GM19467 (cell line): ENCODE data around the gene CTBP1.

Experiments
- ATAC-seq: cut with Tn5 transposase; IDR thresholded peaks from one replicate; pipeline ENCODE4 v1.9.1; 2021; ENCODE audit warnings: mild to moderate bottlenecking, moderate library complexity; ENCODE audit not compliant: unreplicated experiment

The CTBP1 gene

DNA sequence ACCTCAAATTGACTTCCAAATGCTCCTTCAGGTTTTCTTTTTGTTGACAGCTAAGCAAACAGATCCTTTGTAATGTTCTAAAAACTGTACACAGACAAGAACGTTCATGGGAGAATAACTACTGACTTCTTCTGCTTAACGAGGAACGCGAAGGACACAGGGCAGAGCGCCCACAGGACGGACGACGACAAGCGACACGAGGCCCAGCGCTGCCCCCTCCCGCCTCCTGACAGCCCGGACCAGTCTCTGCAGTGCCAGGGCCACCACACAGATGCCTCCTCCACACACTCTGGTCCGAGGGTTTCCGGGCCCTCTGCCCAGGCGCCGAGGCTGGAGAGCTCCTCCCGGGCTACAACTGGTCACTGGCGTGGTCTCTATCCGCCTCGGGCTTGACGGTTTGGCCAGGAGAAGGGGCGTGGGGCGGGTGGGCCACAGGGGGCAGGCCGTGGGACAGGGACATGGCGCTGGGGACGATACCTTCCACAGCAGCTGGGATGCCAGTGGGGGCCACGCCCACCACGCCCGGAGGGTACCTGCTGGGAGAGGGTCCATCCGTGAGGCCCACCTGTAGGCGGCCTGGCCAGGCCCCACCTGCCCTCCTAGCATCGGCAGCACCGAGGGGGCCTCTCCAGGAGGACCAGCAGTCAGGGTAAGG, 36.9 kb downstream of the CTBP1 start:
- ATAC-seq: no peak

DNA sequence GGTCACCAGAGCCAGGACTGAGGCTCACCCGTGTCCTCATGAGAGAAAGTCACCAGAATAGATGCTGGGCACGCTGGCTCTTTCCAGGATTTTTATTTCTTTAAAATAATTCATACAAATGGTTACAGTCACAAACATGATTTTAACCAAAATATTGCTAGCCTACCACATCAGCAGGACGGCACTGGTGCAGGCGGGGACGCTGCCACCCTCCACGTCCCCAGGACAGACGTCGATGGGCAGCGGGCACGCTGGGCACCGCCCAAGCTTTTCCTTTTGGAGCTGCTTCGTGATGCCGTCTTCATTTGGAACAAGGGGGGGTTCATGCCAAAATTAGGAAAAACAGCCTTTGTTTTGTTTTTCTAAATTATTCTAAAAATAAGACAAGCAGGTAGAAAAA, 37.6 kb downstream of the CTBP1 start:
- ATAC-seq: no peak

DNA sequence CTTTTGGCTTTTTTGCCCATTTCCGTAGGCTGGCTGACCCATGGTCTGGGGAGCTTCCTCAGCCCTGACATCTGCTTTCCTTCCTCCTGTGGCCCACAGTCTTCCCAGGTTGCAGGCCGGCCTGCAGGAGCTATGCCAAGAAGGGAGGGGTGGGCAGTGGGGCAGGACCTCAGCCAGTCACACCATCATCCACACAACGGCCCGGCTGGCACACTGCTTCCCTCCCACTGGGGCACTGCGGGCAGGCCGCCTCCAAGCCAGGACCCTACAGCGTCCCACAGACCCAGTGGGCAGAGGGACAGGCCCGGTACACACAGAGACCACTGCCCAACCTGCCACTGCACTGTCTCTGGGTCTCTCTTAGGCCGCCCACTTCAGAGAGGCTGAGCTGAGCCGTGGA, 38.0 kb downstream of the CTBP1 start:
- no peak for ATAC-seq

DNA sequence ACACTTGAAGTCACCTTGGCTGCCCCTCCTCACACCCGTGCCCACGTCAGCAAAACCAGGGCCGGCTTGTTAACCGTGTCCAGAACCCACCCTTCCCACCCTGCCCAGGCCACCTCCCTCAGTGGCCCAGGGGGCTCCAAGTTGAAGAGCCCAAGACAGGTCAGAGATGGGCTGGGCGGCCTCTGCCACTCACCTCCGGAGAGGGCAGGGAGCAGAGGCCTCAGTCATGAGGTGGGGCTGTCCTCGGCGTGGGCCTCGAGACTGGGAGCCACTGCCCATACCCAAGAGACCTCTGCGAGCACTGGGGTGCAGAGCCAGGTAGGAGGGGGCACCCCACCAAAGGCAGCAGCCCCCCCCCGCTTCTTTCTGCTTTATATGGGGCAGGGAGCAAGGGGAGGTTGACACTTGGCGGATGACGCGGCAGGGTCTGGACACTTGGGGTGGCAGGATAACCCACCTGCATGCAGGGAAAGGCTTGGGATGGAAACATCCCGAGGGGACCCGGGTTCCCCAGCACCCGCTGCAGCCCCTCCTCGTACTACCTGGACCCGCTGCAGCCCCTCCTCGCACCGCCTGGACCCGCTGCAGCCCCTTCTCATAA, 38.6 kb downstream of the CTBP1 start:
- ATAC-seq: no peak

DNA sequence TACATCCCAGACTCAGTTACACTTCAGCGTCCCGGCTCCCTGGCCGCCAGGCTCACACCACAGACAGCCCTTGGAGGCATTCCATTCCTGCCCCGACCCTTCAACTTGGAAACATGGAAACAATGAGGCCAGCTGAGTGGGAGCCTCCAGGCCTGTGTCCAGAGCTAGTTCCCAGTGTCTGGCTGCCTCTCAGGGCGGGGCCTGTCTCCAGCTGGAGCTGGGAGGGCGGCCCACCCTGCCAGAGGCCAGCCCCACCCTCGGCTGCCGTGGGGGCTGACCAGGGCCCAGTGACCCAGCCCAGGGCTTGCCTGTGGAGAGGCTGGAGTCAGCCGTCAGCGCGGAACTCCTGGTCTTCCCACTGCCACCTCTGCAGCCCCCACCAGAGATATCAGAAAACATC, 39.1 kb downstream of the CTBP1 start:
- ATAC-seq: no peak

DNA sequence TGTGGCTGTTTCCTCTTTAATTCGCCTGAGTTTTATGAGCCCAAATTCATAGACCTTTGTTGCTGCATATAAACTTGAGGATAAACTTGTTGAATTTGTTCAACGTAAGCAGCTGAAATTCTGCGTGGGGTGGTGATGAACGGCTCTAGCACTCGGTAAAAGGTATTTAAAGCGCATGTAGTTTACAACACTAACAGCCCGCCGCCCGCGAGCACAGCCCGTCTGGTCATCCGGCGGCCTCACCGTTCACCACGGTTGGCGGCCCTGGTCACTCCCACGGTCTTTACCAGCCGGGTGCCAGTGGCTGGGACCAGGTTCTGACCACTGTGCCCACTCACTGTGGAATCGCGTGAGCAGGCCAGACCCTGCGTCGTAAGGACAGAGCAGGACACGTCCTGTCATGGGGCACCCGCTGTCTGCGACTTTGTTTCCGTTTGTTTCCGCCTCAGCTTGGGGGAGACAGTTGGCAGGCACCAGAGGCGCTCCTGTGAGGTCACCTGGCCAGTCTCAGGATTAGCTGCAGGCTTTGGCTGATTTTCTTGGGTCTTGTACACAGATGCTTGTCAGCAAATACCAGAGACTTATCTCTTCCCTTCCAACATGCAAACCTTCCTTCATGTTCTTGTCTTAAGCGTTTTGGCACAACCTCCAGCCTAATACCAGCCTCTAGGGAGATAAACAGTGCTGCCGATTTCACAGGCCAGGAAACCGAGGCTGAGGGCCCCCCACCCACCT, 39.8 kb downstream of the CTBP1 start:
- ATAC-seq: no peak

DNA sequence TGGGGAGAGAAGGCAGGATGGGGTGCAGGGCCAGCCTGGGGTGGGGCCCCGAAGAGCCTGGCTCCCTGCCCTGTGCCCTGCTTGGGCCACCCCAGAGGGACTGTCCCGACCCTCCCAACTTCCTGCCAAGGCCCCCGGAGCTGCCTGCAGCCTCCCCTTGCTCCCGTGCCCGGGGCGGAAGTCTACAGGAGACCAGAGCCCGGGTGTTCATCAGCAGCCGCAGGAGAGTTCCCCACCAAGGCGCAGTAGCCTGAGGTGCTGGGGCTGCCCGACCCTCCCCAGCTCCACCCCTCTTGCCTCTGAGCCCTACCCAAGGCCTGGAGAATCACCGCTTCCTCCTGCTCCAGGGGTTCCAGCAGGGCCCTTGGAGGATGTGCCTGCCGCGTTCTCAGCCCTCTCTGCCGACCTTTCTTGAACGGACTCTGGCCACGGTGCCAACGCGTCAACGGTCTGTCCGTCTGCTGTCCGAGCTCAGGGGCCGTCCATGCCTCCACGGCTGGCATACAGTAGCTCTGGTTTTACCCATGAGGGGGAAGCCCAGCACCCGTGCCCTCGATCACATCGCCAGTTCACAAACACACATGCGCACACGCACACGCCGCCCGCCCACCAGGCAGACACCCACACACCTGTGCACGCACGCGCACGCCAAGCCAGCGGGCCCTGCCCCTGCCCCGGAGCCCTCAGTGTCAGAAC, 40.5 kb downstream of the CTBP1 start:
- ATAC-seq: no peak

DNA sequence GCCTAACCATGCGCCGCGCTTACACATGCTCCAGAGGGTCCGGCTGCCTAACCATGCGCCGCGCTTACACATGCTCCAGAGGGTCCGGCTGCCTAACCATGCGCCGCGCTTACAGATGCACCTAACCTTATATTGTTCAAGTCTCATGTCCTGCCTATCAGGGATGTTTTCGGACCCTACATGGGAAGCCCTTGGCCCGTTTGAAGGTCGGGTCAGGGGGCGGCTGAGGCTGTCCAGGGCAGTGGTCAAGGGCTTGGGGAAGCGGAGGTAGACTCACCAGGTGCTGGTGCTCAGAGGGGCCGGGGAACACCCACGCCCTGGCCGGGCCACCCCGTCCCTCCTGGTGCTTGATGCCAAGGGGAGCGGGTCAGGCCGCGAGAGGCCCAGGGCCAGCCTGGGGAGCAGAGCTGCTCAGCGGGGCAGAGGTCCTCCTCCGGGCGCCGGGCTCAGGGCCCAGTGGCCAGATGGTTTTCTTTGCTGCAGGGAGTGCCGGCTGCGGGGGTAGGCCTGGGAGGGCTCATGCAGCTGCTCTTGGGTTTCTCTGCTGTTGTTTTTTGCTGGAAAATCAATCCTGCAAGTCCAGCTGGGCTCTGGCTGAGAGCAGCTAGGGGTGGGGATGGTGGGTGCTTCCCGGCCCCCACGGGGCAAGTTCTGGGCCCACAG, 41.2 kb downstream of the CTBP1 start:
- ATAC-seq: no peak

DNA sequence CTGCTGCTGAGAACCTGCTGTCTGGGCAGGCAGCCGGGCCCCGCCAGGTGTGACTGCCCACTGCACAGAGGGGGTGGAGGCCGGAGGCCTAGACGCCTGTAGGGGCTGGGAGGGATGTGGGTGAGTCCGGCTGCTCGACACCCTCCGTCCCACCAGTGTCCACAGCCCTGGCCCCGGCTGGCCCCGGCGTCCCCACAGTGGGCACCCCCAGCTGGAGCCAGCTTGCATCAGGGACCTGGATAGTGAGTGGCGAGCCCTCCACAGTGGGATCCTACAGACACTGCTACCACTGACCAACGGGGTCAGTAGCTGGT, 41.8 kb downstream of the CTBP1 start:
- ATAC-seq: no peak

DNA sequence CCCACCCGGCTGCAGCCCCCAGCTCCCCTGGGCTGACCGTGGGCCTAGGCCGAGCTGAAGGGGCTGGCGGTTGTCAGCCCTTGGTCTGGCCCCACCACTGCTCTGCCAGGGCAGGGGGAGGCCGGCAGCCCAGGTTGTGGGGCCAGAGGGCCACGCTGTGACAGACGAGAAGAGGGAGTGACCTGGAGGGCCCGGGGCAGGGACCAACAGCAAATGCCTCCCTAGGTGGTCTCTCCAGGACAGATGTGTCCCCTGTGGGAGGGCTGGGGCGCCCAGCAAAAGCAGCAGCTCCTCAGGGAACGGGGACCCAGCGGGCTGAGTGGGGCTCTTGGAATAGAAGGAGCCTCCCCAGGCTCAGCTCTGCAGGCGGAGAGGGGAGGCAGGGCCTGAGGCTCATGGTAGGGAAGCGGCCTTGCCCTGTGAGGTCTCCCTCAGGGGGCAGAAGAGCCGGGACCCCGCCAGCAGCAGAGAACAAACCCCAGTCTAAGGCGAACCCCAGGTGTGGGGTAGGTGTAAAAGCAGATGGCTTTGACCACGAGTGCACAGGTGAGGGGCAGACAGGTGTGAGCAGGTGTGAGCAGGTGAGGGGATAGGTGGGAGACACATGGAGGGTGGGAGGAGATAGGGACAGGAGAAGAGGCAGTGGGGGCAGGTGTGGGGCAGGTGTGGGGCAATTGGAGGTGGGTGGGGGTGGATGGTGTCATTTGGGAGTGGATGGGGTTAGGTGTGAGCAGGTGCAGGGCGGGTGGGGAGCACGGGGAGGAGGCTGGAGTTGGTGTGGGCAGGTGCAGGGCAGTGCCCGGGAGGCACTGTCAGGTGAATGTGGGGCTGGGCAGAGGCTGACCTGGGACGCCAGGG, 42.4 kb downstream of the CTBP1 start:
- no peak for ATAC-seq

DNA sequence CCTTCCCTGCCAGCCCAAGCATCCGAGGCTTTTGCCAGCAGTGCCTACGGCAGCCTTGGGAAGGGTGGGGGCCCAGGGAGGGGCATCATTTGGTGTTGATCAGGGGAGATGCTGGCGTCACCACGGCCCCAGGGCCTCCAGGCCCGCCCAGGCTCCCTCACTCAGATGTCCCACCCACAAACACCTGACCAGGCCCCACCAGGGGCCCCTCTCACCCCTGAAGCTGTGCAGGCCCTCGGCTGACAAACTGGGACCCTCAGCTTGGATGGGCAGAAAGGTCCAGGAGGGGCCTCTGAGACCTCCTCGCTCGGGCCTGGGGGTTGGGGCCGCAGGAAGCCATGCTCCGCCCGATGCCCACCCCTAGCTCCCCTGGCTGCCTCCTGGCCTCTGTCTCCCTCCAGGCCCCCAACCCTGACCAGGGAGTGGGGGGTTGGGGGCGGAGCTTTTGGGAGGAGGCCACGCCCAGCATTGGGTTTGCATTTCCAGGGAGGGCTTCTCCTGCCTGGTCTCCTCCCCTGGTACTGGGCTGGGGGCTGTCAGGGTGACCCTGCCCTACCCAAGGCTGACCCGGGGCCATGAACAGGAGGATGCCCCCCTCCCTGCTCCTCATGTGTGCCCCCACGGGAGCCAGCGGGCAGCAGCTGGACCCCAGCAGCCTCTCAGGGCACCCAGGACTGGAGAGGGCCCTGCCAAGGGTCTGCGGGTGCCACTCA, 43.2 kb downstream of the CTBP1 start:
- ATAC-seq: no peak

DNA sequence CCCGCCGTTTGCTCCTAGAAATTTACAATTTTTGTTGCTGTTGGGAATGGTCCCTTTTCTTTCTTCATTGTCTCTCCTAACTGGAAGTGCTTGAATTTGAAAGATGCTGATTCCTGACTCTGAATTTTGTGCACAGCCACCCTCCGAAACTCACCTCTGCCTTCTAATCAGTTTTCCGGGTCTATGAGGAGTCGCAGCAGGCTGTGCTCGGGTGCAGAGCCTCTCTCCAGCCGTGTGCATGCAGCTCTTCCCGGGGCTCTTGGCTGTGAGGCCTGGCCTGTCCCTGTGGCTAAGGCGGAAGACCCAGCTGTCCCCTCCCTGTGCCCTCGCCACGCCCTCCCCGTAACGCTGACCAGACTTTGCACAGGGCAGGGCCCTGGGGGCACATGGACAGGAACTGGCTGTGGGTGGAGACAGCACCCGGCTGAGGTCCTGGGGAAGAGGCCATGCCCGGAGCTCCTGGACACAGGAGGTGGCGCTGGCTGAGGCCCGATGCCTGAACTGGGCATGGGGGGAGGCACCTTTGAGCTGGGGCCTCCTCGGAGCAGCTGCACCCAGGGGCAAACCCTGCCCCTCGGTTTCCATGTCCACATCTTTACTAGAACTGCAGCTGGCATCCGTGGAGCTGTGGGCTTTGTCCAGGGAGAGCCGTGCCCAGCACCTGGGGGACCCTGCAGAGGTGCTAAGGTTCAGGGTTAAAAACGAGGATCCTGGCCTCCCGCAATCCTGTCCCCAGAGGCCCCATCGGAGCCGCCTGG, 43.9 kb downstream of the CTBP1 start:
- ATAC-seq: no peak

DNA sequence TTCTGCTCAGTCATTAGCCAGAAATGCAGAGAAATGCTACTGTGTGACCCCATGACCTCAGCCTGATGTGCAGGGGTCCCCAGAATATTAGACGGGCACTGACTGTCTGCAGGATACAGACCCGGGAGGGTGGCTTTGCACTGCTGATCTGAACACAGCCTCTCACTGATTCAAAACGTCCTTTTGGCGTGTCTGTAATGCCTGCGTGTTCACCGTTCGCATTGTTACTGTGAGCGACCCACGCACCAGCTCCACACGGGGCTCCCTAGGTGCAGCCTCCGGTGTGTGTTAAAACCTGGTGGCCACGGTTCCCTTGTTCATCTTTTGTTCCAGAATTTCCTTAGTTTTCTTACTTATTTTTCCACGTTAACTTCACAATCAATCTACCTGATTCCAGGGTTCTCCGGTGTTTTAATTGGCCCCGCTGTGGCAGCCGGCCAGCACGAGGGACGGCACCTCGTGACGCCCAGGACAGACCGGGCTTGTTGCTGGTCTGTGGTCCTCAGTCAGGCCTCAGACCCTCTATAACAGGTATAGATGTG, 44.6 kb downstream of the CTBP1 start:
- ATAC-seq: no peak

DNA sequence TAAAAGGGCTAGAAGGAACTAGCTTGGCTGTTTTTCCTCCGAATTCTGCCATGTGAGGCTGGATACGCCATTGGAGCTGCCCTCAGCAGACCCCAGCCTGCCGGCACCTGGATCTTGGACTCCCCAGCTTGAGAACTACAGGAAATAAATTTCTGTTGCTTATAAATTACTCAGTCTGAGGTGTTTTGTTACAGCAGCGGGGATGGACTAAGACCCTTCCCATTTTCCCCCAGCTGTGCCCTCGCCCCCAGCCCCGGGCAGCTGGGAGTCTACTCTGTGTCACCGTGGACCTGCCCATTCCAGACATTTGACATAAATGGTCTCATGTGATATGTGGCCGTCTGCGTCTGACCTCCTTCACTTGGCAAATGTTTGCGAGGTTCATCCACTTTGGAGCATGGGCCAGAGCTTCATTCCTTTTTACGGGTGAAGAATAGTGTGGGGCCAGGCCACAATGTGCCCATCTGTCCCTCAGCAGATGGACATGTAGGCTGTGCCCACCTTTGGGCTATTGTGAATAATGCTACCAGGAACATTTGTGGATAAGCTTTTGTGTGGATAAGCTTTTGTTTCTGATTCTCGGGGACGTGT, 45.8 kb downstream of the CTBP1 start:
- ATAC-seq: no peak

DNA sequence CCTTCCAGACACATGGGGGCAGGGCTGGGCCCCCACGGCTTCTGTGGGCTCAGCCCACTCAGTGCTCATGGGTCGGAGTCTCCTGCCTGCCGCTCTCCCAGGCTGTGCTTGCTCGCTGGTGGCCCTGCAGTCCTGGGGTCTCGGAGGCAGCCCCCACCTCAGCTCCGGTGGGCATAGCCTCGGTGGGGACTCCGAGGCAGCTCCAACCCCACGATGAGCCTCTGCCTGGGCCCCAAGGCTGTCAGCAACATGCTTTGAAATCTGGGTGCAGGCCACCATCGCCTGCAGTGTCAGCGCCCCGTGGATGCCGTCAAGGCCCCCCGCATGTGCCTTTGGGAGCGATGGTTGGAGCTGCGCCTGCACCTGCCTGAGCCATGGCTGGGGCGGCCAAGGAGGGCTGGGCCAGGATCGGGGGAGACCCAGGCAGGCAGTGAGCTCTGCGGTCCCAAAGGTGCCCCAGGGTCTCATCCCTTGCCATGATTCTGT, 46.4 kb downstream of the CTBP1 start:
- ATAC-seq: no peak

DNA sequence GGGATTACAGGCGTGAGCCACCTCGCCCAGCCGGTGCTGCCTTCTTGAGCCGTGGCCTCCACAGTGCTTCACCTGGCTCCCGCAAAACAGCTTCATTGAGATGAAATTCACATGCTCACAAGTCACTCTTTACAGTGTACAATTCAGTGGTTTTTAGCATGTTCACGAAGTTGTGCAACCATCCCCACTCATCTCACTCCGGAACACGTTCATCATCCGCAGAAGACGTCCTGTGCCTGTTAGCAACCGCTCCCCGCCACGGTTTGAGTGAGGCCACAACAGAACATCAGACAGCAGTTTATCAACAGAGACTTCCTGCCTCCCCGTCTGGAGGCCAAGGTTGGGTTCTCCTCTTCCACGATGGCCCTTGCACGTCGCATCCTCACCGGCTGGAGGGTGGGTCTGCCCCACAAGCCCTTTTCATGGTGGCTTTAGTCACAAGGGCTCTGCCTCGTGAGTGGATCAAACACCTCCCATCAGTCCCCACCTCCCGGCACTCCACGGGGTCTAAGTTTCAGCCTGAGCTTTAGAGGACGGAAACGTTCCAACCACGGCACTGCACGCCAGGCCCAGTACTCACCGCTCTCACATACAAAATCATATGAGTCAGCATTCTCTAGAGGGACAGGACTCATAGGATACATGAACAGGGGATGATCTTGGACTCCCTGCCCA, 46.9 kb downstream of the CTBP1 start:
- ATAC-seq: peak; percentile 31

DNA sequence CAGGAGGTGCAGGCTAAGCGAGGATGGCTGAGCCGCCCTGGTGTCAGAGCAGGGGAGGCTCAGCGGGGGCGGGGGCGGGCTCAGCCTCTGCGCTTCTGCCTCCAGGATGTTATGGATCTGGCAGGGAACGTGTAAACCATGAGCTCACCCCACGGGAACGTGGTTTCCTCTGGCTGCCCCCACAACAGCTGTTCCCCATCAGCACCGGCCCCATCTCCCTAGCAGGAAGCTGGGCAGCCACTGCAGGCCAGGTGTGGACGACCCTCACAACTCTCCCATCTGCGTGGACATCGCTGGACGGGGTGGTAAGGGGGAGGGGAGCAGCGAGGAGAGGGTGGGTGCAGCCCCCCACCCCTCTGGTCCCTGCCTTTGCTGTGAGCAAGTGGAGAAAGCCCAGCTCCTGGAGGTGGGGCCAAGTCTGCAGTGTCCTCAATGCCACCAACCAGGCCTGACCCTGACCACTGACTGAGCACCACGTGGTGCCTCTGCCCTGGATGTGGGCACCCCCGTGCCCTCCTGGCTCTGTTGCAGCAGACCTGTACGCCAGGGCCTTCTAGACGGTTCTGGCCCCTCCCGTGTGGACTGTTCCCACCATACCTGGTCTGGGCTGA, 48.4 kb downstream of the CTBP1 start:
- peak; percentile 7 for ATAC-seq
